ENCODE measurements around the gene C5AR1.

- TF ChIP-seq TCF12 (IDR thresholded peaks at IDR 0.05), result no peak
- TF ChIP-seq, protein P1, sequence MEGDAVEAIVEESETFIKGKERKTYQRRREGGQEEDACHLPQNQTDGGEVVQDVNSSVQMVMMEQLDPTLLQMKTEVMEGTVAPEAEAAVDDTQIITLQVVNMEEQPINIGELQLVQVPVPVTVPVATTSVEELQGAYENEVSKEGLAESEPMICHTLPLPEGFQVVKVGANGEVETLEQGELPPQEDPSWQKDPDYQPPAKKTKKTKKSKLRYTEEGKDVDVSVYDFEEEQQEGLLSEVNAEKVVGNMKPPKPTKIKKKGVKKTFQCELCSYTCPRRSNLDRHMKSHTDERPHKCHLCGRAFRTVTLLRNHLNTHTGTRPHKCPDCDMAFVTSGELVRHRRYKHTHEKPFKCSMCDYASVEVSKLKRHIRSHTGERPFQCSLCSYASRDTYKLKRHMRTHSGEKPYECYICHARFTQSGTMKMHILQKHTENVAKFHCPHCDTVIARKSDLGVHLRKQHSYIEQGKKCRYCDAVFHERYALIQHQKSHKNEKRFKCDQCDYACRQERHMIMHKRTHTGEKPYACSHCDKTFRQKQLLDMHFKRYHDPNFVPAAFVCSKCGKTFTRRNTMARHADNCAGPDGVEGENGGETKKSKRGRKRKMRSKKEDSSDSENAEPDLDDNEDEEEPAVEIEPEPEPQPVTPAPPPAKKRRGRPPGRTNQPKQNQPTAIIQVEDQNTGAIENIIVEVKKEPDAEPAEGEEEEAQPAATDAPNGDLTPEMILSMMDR (IDR thresholded peaks at IDR 0.05), result no peak
- TF ChIP-seq EZH2phosphoT487 (IDR thresholded peaks at IDR 0.05; ENCODE audit: borderline replicate concordance, low read depth), result no peak
- TF ChIP-seq RXRA (IDR thresholded peaks at IDR 0.05; ENCODE audit: borderline replicate concordance, low read depth), result no peak
- TF ChIP-seq MAX (IDR thresholded peaks at IDR 0.05; ENCODE audit: low read depth), result no peak
- no peak for TF ChIP-seq PBX3 (IDR thresholded peaks at IDR 0.05)
- TF ChIP-seq TAF1 (IDR thresholded peaks at IDR 0.05; ENCODE audit: borderline replicate concordance, low read depth, low read length), result no peak
- TF ChIP-seq FOXM1 (IDR thresholded peaks at IDR 0.05; ENCODE audit: low read depth), result no peak
- no peak for TF ChIP-seq RCOR1 (IDR thresholded peaks at IDR 0.05; ENCODE audit: low read length)
- no peak for TF ChIP-seq EP300 (IDR thresholded peaks at IDR 0.05; ENCODE audit: borderline replicate concordance in 1 of 2, low read depth in 1 of 2, low read length in 1 of 2)
- TF ChIP-seq, protein P2, sequence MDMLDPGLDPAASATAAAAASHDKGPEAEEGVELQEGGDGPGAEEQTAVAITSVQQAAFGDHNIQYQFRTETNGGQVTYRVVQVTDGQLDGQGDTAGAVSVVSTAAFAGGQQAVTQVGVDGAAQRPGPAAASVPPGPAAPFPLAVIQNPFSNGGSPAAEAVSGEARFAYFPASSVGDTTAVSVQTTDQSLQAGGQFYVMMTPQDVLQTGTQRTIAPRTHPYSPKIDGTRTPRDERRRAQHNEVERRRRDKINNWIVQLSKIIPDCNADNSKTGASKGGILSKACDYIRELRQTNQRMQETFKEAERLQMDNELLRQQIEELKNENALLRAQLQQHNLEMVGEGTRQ (IDR thresholded peaks at IDR 0.05; ENCODE audit: borderline replicate concordance, low read depth, low read length), result no peak
Observed at GRCh38 chr19:47356900-47357299, 47.2 kb downstream of the C5AR1 start.

All from SK-N-SH (cell line).